Midbrain (tissue), 1 donor: ENCODE measurements around the gene BSND.
"Not testable (repeated sequence)": the region's sequence is repeated elsewhere in the genome, so short reads cannot be mapped to it uniquely, and the experiment has no call there.

Experiments used
- DNase-seq: peaks from one replicate; lab custom pipeline; 2025; lab: John Stamatoyannopoulos, UW

BSND gene

DNA sequence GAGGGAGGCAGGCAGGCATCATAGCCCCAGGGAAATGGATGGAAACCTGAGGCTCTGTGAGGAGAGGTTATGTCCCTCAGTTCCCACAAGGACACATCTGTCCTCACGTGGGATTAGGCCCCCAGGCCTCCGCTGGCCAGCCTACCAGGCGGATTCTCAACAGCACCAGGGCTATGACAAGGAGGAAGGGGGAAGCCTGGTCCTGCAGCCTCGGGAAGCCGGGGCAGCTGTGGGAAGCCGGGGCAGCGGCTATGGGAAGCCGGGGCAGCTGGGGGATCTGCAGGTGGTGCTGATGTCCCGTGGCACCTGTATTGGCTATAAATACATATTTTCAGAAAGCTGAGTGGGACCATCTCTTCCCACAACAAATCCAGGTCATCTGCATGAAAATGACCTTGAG is 19.7 kb downstream of the BSND start:
- DNase-seq, result no peak

DNA sequence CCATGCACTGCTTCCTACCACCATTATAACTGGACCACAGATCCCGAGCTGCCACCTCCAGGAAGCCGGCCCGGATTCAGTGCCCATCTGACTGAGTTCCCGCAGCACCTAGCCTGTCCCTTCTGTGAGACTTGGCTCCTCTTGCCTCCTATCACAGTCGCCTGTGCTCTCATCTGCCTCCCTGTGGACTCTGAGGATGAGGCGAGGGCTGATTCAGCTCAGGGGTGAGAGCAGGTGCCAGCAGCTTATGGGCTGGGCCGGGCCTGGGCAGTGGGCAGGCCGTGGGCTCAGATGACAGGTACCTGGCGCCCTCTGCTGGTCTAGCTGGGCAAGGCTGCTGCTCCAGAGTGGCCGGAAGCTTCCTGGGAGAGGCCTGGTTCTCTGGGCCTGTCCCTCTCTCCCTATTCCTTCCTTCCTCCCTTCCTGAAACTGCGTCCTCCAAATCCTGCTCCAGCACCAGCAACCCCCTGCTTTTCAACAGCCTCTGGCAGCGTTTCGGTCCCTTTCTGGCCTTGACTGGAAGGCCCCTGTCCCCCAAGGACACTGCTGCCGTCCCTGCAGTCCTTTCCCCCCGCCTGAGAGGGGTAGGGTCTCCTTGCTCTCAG is 23.3 kb downstream of the BSND start:
- peak; percentile 68 for DNase-seq

DNA sequence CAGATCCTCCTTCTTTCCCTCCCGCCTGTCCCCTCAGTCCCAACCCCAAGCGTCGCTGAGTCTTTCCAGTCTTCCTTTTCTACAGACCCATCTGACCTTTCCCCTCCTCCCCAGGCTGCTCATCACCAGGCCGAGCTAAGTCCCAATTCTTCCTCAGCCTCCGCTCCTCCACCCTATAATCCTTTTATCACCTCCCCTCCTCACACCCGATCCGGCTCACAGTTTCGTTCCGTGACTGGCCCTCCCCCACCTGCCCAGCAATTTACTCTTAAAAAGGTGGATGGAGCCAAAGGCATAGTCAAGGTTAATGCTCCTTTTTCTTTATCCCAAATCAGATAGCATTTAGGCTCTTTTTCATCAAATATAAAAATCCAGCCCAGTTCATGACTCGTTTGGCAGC is 25.4 kb downstream of the BSND start:
- not testable (repeated sequence) for DNase-seq

DNA sequence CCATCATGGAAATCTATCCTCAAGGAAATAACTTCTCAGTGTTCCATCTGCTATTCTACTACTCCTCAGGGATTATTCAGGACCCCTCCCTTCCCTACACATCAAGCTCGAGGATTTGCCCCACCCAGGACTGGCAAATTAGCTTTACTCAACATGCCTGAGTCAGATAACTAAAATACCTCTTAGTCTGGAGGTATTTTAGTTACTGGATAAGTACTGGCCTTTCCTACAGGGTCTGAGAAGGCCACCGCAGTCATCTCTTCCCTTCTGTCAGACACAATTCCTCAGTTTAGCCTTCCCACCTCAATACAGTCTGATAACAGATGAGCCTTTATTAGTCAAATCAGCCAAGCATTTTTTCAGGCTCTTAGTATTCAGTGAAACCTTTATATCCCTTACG is 27.9 kb downstream of the BSND start:
- DNase-seq, result not testable (repeated sequence)

DNA sequence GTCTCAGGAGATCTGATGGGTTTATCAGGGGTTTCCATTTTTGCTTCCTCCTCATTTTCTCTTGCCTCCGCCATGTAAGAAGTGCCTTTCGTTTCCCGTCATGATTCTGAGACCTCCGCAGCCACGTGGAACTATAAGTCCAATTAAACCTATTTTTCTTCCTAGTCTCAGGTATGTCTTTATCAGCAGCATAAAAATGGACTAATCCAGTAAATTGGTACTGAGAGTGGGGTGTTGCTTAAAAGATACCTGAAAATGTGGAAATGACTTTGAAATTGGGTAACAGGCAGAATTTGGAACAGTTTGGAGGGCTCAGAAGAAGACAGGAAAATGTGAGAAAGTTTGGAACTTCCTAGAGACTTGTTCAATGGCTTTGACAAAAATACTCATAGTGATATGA is 32.4 kb downstream of the BSND start:
- DNase-seq, result not testable (repeated sequence)

DNA sequence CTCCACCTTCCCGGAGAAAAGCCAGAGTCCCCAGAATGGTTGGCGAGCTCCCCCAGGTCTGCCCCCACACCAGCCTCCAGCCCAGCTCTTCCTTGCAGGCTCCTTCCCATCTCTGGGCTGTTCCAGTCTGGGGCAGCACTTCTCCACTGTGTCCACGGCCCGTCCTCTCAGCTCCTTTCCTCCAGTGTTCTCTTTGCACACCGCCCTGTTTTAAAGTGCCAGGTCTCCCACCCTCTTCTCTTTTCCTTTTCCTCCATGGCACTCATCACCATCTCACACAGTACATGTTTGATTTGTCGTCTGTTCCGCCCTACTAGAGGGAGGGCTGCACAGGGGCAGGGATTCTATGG is 34.5 kb downstream of the BSND start:
- no peak for DNase-seq

DNA sequence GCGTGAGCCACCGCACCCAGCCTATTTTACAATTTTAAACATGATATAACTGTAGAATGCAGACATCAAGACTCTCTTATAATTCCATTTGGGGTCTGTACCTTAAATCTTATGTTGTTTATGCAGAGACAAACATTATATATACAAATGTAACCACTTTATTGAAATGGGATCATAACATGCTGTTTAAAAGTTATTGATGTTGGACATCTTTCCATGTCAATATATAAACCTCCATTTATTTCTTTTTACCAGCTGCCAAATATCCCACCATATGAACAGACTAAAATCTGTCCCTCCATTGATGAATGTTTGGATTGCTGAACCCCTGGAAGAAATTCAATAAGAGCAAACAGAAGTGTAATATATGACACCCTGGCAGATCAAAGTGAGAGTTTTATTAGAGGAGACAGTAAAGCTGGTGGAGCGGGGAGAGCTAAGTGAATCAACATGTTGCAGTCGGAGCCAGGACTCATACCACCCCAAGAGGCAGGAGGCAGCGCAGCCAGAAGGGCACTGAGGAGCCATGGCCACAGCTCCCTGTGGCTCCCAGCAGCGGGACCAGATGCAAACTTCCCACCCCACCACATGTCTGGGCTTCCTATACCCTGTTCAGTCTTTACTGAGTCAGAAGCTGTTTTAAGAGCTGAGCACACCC is 35.9 kb downstream of the BSND start:
- no peak for DNase-seq

DNA sequence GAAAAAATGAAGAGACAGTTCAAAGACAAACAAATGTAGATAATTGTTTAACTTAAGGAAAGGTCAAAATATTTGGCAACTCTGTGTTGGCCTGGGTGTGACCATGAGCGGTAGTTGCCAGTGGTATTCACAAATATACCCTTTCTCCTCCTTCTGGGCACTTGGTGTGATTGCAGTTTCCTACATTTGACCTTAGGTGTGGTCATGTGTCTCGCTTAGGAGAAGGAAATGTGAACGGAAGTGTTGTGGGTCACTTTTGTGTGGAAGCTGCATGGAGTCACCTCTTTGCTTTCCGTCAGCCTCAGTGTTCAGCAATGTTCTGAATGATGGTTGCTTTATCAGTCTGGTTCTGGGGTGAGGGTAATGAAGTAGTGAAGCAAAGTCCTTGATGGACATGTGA is 37.2 kb downstream of the BSND start:
- no peak for DNase-seq

DNA sequence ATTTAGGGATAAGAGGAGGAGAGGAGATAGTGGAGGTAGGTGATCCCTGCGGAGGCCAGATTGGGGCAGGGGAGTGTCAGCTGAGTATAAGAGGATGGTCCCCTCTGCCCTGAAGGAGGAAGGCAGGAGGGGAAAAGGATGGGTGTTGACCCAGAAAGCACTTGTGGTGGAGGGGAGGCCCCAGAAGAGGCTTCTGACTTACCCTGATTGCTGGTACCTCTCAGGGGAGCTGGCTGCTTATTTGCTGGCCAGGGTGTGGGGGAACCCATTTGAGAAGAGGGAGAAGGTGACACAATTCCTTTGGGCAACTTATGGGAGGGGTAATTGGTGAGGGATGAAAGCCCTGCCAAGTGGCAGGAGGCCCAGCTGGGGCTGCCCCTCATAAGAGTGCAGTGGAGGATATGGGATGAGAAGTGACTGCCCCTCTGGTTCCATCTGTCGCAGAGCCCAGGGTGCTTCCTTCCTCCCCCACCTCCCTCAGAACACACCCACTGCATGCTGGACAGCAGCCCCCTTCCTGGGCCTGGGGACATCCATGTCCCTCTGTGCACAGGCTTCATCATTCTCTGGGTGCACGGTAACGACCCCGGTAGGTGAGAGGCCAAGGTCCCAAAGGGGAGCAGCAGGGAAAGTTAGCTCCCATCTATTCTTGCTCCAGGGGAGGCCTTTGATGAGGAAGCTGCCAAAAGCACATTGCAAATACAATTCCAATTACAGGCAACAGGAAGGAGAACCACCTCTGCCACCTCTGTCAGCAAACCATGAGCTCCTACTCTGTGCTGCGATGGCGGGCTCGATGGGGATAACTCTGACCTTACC is 39.2 kb downstream of the BSND start:
- no peak for DNase-seq

DNA sequence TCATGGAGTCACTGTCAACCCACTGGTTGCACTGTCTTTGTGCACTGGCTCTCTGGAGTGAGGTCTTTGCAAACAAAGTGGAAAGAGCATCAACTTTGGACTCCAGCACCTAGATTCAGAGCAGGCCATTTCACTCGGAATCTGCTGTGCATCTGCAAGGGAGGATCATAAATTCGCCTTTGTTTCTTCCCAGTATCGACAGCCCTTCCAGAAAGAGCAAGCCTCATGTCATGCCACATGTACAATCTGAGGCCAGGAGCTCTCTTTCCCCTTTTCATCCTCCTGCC is 39.8 kb downstream of the BSND start:
- no peak for DNase-seq

DNA sequence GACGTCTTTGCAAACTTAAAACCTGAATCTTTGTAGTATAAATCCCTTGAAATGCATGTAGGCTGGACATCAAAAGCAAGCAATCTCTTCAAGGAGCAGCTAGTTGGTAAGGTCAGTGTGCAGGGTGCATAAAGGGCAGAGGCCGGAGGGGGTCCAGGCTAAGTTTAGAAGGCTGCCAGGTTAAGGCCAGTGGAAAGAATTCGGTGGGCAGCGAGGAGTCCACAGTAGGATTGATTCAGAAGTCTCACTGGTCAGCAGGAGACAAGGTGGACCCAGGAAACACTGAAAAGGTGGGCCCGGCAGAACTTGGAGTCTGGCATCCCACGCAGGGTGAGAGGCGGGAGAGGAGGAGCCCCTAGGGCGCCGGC is 40.2 kb downstream of the BSND start:
- no peak for DNase-seq

DNA sequence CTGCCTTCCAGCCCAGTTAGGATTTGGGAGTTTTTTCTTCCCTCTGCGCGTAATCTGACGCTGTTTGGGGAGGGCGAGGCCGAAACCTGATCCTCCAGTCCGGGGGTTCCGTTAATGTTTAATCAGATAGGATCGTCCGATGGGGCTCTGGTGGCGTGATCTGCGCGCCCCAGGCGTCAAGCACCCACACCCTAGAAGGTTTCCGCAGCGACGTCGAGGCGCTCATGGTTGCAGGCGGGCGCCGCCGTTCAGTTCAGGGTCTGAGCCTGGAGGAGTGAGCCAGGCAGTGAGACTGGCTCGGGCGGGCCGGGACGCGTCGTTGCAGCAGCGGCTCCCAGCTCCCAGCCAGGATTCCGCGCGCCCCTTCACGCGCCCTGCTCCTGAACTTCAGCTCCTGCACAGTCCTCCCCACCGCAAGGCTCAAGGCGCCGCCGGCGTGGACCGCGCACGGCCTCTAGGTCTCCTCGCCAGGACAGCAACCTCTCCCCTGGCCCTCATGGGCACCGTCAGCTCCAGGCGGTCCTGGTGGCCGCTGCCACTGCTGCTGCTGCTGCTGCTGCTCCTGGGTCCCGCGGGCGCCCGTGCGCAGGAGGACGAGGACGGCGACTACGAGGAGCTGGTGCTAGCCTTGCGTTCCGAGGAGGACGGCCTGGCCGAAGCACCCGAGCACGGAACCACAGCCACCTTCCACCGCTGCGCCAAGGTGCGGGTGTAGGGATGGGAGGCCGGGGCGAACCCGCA is 40.8 kb downstream of the BSND start, which contains the start of gene PCSK9:
Gene PCSK9, plus strand, starts transcription at position 207 of the 741 bp plus-strand sequence. Its CDS starts 290 bp downstream, at position 497.
- no peak for DNase-seq

DNA sequence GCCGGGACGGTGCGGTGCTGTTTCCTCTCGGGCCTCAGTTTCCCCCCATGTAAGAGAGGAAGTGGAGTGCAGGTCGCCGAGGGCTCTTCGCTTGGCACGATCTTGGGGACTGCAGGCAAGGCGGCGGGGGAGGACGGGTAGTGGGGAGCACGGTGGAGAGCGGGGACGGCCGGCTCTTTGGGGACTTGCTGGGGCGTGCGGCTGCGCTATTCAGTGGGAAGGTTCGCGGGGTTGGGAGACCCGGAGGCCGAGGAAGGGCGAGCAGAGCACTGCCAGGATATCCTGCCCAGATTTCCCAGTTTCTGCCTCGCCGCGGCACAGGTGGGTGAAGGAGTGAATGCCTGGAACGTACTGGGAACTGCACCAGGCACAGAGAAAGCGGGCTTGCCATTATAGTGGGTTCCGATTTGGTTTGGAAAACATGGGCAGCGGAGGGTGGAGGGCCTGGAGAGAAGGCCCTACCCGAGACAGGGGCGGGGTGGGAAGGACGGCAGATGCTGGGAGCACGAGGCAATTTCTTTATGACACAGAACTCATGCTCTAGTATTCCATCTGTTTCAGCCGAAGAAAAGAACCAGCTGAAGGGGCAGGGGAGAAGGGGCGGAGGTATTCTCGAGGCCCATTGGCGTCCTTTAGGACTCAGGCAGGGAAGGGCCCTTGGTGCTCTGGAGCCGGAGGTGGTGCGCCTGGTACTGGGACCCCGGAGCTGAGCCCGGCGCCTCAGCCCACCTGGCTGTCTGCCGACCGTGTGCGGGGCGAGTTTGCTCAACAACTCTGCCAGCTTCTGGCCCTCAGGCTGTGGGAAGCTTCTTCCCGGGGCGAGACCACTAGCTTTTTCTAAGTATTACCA is 41.6 kb downstream of the BSND start:
- no peak for DNase-seq

DNA sequence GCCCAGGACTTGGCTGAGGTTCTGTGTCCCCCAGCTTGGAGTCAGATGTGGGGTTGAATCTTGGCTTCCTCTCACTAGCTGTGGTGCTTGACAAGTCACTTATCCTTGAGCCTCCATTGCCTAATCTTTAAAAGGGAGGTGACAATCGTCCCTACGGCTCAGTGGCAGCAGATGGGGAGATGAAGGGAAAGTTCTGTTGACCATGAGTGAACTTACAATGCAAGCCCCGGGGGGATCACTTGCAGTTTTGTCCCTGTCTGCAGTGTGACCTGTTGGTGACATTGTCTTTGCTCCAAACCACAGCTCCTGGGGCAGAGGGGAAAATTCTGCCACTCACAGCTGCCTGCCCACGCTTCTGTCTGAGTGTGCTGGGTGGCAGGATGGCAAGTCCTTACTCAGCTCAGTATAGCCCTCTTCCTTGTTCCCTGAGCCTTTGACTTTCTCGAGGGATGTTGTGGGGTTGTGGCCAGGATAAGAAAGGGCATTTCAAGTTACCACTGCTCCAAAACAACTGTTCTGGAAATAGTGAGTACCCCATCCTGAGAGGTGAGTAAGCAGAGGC is 42.3 kb downstream of the BSND start:
- DNase-seq, result no peak

DNA sequence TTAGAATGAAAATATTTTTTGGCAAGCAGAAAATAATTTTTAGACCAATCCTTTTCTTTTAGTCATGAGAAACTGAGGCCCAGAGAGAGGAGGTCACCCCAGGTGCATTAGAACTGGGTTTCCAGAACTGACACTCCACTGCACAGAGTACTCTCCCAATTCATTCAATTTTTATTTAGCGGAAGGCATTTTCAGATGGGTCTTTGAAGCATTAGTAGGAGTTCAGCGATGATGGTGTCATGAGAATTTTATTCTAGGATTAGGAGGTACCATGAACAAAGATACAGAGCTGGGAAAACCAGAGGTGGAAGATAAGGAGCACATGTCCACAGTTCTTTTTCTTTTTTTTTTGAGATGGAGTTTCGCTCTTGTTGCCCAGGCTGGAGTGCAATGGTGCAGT is 42.9 kb downstream of the BSND start:
- DNase-seq, result no peak

DNA sequence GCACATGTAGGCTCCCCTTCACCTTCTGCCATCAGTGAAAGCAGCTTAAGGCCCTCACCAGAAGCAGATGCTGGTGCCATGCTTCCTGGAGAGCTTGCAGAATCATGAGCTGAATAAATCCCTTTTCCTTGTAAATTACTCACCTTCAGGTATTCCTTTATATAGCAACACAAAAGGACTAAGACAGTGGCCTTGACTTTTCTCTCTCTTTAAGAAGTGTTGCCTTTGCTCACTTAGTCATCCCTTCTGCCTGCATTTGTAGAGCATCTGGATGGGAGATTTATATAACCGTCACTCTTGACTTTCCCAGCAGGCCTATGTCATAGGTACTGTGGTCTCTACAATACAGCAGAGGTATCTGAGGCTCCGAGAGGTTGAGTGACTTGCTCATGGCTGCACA is 44.3 kb downstream of the BSND start:
- DNase-seq, result no peak

DNA sequence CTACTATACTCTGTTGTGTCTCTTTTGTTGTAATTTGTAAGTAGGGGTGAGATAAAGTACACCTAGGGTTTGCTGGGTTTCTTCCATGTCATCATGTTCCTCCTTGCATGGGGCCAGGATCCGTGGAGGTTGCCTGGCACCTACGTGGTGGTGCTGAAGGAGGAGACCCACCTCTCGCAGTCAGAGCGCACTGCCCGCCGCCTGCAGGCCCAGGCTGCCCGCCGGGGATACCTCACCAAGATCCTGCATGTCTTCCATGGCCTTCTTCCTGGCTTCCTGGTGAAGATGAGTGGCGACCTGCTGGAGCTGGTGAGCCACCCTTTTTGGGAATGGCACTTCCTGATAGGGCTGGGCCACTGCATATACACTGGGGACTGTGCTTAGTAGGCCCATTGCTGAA is 45.0 kb downstream of the BSND start:
- DNase-seq, result no peak

DNA sequence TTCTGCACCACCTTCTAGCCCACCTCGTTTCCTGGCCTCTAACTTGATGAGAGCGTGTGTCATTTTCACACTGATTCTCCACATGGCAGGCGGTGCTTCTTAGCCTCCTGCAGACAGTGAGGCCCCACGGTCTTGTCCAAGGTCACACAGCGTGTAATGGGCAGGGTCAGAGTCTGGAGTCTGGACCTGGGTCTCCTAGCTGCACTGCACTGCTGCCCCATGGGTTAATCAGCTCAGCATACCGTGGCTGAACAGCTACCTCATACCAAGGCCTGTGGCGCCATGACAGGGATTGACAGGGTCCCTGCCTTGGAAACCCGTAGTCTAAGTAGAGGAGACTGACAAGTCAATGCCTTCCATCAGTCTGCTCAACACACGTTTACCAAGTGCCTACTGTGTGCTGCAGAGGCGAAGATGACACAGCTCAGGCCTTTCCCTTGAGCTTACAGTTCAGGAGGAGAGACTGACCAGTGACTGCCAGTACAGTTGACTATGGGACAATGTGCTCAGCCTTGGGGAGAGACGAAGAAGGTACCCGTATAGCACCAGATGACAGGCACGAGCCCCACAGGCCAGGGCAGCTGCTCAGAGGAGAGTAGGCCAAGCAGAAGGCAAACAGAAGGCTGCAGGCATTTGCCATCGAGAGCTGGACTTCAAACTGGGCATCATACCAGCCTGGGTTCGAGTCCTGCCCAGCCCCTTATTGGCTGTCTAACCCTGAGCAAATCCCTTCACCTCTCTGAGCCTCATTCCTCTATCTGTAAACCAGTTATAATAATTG is 46.1 kb downstream of the BSND start:
- DNase-seq, result no peak

DNA sequence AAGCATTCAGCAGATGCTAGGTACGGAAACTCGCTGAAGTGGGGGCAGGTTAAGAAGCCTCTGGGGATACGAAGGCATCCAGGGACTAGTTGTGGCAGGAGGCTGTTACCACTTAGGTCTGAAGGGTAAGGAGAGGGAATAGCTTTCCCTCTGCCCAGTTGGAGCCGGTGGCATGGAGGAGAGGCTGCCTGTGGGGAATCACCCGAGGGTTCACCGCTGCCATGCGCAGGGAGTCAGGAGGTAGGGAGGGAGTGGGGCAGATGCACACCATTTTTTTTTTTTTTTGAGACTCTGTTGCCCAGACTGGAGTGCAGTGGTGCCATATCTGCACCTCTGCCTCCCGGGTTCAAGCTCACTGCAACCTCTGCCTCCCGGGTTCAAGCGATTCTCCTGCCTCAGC is 46.7 kb downstream of the BSND start:
- no peak for DNase-seq

DNA sequence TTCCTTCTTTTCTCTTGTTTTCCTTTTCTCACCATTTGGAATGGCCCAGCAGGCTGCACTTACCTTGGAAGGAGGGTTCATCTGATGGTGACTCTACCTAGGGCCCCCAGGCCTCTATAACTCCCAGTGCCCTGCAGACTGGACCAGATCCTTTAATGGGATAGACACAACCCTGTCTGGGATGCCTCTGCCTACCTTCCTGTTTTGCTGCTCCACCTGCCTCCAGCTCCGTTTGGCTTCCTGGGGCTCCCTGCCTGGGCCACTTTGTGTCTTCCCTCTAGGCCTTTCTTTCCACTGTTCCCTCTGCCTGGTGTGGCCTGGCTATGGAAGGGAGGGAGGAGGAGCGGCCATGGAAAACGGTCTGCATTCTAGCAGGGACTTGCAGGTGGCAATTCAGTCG is 48.1 kb downstream of the BSND start:
- no peak for DNase-seq

DNA sequence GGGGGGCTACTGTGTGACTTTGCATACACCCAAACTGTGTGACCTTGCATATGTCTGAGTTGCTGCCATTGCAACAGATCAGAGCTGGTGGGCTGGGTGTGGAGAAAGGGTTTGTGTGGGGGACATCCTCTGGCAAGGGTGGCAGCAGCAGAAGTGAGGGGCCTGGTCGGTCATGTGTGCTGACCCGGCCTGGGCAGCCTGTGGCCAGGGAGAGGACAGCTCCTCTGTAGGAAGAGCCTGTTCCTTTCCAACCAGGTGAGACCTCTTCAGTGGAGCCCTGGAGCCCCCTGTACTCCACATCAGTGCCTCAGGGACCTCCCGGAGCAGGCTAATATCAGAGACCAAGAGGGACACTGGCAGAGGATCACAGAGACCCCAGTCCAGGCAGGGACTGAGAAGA is 48.9 kb downstream of the BSND start:
- no peak for DNase-seq
